HG03378 (cell line): ENCODE measurements around the gene RUNX2.

ENCODE experiments used
- ATAC-seq: cut with Tn5 transposase; IDR thresholded peaks from one replicate; pipeline ENCODE4 v1.9.1; 2021; ENCODE audit warnings: mild to moderate bottlenecking, moderate library complexity; ENCODE audit not compliant: unreplicated experiment

RUNX2 gene

DNA sequence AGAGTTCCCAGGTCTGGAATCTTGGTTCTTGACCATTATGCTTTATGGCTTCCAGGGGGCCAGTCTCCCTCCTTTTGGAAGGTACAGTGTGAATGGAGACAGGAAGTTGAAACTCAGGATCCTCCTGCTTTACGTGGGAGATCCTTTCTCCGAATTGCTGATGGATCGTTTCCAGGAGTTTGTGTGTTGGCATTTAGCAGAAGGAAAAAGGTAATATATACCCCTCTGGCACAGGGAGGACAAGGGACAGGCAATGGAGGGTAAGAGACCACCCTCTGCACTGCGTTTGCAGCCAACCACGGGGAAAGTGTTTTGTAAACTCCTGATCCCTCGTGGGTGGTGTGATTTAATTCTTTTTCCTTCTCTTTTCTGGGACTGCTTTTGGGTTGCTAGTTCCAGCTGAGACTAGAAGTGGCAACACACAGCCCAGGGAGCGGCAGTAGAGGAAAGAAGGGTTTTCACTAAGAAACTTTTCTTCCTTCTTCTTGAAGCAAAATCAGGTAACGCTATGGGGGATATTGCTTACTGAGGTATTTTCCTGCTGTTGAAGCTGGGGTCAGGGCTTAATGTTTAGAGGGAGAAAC, 307.2 kb downstream of the RUNX2 start:
- ATAC-seq, result no peak

DNA sequence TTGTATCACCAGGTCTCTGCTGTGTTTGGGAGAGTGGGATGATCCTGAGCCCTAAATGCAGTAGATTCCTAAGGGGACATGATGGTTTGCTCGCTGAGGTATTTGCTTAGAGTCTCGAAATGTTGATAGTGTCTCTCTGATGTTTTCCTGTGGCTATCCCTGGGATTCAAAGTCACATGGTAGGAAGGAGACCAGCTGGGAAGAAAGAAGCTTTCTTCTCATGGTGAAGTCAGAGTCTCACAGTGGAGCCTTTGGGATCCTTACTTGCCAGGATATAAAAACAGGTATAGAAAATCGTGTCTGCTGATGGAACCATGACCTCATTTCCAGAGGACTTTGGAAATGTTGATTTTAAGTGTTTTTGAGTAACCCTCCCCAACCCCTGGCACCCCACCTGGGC, 308.9 kb downstream of the RUNX2 start:
- ATAC-seq, result no peak

DNA sequence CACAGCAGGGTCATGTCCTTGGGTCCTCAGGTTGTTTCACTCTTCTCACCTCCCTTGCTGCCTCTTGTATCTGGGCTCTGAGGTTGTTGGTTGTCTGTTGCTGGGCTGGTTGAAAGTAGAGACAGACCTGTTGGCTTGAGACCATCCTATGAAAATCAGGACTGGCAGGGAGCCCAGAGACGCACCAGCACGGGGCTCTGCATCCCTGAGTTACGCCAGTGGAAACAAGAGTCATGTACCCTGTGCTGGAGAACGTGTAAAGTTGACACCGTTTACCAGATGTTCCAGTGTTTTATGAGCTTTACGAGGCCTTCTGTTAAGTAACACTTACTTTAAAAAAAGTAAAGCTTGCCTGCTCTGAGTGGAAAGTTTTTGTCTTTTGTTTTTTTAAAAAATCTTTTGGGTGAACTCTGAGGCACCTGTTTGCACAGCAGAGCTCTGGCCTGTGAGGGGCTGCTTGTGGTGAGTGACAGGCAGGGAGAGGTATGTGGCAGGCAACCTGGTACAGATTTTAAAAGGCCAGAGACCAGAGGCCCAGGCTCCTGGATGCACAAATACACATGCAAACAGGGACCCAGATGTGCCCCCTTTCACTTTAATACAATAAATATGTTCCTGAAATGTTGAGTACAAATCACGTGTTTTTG, 309.6 kb downstream of the RUNX2 start:
- no peak for ATAC-seq

DNA sequence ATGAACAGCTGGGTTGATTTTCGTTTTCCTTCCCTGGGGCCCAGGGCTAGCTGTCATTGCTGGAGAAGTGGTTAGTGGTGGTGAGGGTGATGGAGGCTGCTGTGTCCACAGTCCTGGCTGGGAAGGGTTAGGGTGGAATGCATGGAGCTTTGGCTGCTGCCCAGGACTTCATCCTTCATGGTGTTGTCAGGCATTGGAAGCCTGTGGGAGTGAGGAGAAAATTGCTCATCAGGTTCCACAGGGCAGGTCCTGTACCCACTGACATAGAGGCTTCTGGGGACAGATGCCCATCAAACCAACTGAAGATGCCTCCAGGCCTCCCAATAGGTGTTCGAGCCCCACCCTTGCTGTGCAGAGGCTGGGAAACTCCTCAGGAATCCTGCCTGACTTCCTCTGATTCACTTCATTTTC, 312.0 kb downstream of the RUNX2 start:
- no peak for ATAC-seq

DNA sequence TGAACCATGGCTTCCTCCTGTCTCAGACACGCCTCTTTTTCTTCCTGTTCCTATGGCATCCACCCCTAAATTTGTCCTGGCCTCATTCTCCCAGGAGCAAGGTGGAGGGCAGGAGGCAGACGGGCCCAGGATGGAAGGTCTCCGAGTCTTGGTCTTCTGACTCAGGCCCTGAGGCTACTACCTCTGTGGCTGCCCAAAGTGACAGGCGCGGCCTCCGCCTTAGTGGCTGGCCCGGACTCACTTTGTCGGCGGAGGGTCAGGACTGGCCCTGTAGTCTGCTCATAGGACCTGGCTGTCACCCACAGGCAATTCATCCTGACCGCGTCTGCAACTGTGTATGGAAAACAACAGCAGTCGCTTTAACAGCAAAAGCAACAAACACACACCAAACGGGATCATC, 312.7 kb downstream of the RUNX2 start:
- ATAC-seq, result no peak

DNA sequence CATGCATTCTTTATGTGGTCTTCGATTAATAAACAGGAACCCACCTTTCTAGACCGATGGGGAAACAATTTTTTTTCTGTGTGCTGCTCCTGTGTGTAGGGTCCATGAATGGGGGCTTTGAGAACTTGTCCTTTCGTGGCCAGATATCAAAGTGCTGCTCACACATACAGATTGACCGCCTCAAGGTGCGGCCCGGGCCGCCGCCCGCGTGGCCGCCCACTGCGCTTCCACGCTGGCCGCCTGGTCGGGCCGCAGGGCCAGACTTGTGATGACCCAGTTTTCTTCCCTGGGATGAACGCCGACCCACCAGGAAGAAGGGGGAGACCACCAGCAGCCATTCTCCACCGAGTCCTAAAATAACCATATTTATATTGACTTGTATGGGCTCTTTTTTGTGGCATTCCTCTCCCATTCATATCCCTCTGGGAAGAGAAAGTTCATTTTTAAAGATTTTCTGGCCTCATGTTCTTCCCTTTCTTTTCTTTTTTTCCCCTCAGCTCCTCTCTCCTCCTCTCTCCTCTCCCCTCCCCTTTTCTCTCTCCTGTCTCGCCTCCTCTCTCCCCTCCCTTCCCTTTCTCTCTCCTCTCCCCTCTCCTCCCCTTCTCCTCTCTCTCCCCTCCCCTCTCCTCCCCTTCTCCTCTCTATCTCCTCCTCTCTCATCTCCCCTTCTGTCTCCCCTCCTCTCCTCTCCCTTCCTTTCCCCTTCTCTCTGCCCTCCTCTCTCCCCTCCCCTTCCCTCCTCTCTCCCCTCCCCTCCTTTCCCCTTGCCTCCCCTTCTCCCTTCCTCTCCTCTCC, 314.4 kb downstream of the RUNX2 start:
- ATAC-seq, result no peak

DNA sequence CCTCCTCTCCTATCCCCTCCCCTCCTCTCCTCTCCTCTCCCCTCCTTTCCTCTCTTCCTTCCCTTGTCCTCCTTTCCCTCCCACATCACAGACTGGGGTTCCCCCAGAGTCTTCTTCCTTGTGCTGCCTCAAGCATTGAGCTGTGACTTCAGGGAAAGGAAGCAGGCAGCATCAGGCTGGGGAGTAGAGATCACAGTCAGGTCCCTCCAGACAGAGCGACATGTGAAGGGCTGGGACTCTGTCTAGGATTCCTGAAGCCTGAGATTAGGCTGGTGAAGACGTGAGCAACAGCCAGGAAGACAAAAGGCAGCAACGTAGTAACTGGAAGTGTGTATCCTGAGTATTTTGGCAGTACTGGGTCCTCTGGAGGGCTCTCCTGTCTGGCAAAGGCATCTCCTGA, 315.0 kb downstream of the RUNX2 start:
- no peak for ATAC-seq

DNA sequence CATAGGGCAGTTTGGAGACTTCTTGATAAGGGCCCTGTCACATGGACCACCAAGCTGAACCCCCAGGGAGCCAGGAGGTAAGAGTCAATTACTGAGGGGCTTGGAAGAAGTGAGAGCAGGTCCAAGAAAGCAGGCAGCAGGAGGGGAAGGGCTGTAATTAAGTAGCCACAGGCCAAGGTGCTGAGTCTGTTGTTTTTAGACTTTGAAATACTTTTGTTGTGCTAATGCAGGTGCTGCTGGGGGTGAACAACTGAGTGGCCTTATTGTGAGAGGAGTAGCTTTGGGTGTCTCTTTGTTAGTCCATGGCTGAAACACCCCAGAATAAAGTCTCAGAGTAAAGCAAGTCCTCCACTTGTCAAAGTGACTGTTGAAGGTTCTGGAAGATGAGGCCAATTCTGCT, 316.6 kb downstream of the RUNX2 start:
- no peak for ATAC-seq

DNA sequence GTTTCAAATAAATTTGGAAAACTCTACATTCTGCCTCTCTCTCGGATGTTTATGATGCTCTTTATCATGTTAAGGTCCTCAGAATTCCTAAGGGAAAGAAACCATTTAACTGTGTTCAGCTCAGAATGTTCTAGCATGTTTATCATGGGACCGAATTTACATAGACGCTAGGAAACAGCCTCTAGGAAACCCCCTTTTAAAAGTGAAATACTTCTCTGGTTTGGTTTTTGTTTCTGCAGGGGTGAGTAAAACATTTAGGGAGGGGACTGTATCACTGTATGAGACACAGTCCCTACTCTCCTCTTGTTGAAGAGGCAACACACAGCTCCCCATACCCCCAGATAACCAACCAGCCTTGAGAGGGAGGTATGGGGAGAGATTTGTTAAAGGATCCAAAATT, 317.2 kb downstream of the RUNX2 start:
- ATAC-seq, result no peak

DNA sequence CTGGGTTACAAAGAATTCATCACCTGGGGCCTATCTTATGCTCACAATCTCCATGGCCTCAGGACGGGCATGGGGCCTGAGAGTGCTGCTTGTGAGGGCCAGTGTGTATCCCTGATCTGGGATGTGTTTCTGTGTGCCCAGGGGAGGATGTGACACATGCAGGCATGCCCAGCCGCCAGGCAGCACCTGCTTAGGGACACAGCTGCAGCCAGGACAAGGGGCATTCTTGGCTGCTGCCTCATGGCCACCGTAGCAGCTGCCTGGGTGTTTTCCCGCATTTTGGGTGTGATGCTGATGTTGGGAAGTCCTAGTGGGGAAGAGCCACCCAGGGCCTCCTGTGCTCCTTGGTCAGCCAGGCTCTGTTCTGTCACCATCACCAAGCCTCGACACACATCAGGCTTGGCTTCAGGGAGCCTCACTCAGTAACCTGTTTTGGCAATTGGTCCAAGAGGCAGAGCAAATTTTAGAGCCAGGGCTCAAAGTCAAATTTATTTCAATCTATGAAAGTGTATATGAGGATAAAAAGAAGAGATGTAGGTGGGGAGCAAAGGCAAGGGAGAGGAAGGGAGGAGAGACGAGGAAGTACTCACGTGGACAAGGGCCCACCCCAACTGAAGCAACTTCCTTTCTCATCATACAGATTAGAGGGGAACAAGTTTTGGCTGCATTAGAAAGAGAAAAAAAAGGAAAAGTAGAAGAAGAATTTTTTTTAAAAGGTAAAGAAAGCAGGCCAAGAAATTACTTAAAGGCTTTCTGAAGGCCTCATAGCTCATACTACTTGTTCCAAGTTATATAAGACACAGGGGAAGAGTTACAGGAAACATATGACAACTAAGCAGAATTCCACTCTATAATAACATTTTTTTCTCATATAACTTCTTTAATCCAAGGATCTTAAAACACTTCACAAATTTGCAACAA, 319.5 kb downstream of the RUNX2 start:
- no peak for ATAC-seq

DNA sequence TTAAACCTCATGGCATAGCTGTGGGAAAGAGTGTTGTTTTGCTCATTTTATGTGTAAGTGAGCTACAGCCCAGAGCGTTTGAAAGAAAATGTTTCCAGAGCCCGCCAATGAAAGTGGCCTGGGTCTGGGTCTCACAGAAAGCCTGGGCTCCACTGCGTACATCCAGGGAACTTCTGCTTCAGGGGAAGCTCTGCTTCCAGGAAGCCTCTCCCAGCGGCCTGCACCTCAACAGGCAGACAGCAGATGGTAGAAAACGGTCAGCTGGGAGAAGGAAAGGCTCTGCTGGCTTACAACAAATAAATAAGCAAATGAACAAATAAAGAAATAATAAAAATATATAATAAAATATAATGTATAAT, 320.1 kb downstream of the RUNX2 start:
- no peak for ATAC-seq

DNA sequence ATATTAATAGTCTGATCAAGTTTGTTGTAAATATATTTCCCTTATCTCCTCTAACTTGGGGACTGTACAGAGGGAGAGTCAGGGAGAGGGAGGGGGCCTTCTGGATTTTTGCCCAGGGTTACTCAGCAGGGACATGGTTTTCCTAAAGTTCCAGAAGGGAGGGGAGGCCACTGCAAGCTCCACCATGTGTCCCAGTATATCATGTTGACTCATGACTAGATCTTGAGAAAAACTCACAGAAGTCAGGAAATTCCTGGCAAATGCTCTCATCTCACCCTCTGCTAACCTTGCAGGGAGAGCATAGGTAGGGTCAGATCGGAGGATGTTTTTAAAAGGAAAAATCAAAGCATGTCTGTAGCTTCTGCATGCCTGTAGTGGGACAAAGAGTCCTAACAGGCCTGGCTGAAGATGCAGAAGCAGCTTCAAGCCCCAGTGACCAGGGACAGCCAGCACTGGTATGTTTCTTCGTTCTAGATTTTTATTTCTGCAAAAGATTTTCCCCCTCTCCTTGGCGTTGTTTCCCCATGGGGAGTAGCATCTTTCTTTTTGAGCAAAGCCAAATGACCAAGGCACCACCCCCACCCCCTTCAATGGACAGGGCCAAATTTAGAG, 322.5 kb downstream of the RUNX2 start:
- no peak for ATAC-seq

DNA sequence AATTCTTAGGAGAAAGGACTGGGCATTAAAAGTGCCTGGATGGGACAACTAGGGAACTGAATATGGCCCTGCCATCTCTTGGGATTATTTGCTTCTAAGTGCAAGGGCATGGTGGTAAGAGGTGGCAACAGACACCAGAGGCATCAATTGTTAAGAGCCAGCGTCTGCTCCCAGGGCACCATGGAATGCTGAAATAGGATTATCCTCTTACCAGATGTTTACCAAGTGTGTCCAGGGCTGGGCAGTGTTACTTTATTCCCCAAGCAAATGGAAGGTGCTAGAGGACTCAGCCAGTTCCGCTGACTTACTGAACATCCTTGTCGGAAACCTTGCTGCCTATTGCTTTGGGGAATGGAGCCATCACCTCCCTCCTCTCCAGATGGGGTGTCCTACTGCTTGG, 323.2 kb downstream of the RUNX2 start:
- ATAC-seq, result no peak

DNA sequence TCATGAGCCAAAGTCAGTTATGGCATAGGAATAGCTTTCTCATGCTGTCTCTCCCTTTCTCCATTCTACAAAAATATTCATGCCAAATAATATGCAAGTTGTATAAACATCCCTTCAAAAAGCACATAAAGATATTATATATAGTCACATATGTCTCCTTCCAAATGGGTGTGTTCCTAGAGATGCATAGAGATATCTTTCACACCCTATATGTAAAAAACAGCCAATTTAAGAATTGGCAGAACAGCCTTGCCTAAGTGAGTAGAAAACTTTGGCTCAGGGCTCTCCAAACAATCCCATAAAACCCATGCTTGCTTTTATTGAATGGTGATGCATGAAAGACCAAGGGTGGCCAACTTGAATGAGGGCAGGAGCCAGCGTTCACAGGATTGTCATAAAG, 324.3 kb downstream of the RUNX2 start:
- ATAC-seq, result no peak

DNA sequence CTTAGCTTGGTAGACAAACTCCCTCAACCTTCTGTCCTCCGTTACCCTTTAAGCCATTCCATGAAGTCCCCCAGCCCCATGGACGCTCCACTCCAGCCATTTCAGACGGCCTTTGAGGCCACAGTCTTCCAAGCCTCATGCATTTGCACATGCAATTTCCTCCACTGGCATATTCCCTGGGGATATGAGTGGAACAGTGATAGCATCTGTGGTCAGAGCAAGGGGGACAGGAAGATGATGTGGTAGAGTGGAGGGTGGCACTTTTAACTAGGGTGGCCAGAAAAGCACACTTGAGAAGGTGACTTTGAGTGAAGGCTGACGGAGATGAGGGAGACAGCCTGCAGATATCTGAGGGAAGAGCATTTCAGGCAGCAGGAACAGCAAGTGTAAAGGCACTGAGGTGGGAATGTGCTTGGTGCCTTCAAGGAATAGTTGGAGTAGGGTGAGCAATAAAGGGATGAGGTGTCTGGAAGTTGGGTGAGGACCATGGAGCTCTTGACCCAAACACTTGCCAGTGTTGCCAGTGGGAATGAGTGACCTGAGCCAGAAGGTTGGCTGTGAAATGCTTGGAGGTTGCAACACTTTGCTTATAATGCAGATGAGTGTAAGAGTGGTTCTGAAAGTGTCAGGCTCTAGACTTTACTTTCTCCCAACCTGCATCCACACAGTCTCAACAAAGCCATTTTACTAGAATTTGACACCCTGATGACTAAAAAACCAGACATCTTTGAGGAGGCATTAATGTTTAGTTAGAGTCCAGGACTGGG, 325.2 kb downstream of the RUNX2 start:
- ATAC-seq, result no peak

DNA sequence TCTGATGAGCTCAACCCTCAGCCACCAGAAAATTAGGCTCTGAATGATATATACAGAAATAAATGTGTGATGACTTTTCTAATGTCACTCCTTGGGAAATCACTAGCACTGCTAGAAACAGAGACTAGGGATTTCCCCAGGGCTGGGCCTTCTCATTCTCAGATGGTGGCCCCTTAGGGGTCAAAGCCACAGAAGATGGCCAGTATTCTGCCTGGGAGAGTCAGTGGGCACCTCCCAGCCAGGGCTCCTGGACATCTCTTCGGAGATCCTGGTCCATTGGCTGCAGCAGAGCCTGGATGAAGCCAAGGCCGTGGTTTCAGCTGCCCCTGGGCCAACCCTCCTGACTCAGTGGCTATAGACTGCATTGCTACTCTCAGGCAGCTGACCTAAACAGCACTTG, 326.5 kb downstream of the RUNX2 start:
- ATAC-seq, result no peak

DNA sequence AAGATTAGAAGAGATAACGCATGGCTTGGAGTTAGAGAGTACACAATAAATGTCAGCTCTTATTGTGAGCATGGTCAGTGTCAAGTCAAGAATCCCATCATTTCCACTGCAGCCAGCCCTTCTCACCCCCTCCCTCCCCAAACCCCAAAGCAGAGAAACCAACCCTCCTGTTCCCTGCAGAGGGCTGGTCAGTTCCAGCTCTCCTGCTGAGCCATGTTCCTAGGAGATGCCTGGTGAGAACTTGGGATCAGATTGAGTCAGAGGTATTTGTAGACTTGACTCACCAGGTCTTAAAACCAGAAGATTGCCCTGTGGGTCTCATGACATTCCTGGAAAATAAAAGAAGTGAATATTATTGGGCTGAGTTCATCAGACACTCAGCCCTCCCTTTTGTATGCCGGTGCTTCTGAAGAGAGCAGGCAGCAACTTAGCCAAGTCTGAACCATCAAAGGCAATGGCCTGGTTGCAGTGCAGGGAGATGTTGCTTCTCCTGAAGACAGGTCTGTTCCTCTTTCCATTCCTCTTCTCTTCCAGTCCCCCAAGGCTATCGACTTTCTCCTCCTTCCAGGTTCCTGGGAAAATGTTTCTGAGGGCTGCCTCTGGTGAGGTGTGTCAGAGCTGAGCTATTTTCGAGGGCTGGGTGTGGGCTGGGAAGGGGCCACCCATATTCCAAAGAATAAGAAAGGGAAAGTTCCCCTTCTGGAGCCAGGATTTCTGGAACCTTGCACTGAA, 327.8 kb downstream of the RUNX2 start:
- ATAC-seq, result no peak

DNA sequence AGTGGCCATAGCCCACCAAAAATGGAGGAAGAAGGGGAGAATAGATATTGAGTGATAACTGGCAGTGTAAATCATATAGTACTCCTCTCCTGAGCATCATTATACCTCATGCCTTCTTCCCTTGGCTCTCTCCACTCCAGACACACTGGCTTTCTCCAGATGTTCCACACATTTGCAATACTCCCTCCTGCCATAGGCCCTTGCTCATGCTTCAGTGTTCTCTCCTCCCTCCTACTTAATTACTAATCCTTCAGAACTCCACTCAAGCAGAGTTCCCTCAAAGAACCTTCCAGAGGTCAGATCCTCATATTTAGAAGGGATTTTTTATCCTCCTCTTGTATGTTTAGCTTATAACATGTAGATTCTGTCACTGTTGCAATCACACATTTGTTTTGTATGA, 329.1 kb downstream of the RUNX2 start:
- no peak for ATAC-seq

DNA sequence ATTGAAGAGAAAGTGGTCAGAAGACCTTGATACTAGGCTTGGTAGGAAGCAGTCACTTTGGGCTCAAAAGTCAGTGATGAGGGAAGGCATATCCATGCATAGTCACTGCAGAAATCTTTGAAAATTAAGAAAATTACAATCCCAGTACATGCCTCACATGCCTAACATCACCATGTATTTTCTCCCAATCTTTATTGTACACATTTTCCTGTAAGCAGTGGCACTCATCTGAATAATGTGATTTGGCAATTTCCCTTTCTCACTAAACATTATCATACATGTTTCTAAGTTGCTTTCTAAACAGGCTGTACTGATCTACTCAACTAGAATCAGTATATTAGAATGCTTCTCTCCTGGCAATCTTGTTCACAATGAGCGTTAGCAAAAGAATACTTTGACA, 330.3 kb downstream of the RUNX2 start:
- no peak for ATAC-seq

DNA sequence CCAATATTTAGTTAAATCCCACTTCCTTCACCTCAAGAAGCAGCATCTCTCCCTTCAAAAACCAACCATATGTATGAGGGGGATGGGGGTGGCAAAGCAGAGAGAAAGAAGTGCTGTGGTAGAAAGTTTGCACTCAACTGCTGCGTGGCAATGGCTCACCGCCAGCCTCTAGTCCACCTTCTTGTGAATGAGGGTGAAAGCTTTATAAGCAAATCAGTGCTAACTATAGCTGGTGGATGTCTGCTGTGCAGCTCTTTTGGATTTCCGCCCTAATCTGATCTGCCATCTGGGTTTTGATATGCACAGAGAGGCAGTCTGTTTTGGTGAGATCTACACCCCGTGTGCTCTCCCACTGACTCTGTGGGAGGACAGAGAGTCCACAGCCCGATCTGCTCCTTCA, 330.8 kb downstream of the RUNX2 start:
- ATAC-seq, result no peak
